SK-N-SH treated with all-trans-retinoic acid at 6 μM for 48 hours (cell line): ENCODE results near the gene FLNC.

Experiments used
- ARNTL ChIP-seq: fragments of 450-650 bp; formaldehyde crosslinking; IDR thresholded peaks from 2 replicates; pipeline ENCODE4 v1.5.0; 2020; ENCODE audit warnings: low read depth, mild to moderate bottlenecking, moderate library complexity, borderline replicate concordance
- BACH2 ChIP-seq: fragments of 250-450 bp; sonication (Bioruptor Pico); IDR thresholded peaks from 2 replicates; pipeline ENCODE4 v1.9.0; 2021; ENCODE audit warnings: mild to moderate bottlenecking, borderline replicate concordance
- CSRNP3 ChIP-seq: fragments of 250-450 bp; sonication (Bioruptor Pico); IDR thresholded peaks from 2 replicates; pipeline ENCODE4 v1.5.1; 2021; ENCODE audit warnings: mild to moderate bottlenecking, moderate library complexity
- ESRRG ChIP-seq: fragments of 250-450 bp; sonication (Bioruptor Pico); IDR thresholded peaks from 2 replicates; pipeline ENCODE4 v1.6.1; 2021; ENCODE audit warnings: mild to moderate bottlenecking
- POU6F1 ChIP-seq: fragments of 250-450 bp; sonication (Bioruptor Pico); IDR thresholded peaks from 2 replicates; pipeline ENCODE4 v1.8.0; 2021; ENCODE audit warnings: low read depth, mild to moderate bottlenecking, moderate library complexity, borderline replicate concordance
- PPARA ChIP-seq: fragments of 250-450 bp; sonication (Bioruptor Pico); IDR thresholded peaks from 2 replicates; pipeline ENCODE4 v1.5.0; 2020; ENCODE audit warnings: mild to moderate bottlenecking, borderline replicate concordance
- RARB ChIP-seq: fragments of 250-450 bp; sonication (Bioruptor Pico); IDR thresholded peaks from 2 replicates; pipeline ENCODE4 v1.8.0; 2021; ENCODE audit warnings: mild to moderate bottlenecking, moderate library complexity
- TOX ChIP-seq: fragments of 250-450 bp; sonication (Bioruptor Pico); IDR thresholded peaks from 2 replicates; pipeline ENCODE4 v1.8.0; 2021; ENCODE audit warnings: mild to moderate bottlenecking, moderate library complexity, borderline replicate concordance
- ZFP3 ChIP-seq: fragments of 250-450 bp; sonication (Bioruptor Pico); IDR thresholded peaks from 2 replicates; pipeline ENCODE4 v1.5.0; 2020; ENCODE audit warnings: mild to moderate bottlenecking, moderate library complexity
- ZFP30 ChIP-seq: fragments of 450-650 bp; formaldehyde crosslinking; IDR thresholded peaks from 2 replicates; pipeline ENCODE4 v1.5.0; 2022; ENCODE audit warnings: mild to moderate bottlenecking, moderate library complexity
- ZNF565 ChIP-seq: fragments of 450-650 bp; formaldehyde crosslinking; conservative IDR thresholded peaks from 2 replicates; pipeline ENCODE4 v1.5.0; 2020; ENCODE audit warnings: low read depth, mild to moderate bottlenecking, moderate library complexity
- ZNF70 ChIP-seq: fragments of 450-650 bp; formaldehyde crosslinking; IDR thresholded peaks from 2 replicates; pipeline ENCODE4 v1.5.0; 2020; ENCODE audit warnings: mild to moderate bottlenecking, moderate library complexity
- TF ChIP-seq, protein P1 (sequence below): fragments of 250-450 bp; sonication (Bioruptor Pico); IDR thresholded peaks from 2 replicates; pipeline ENCODE4 v1.8.0; 2020; ENCODE audit warnings: mild to moderate bottlenecking, moderate library complexity, borderline replicate concordance
- TF ChIP-seq, protein P2 (sequence below): fragments of 250-450 bp; sonication (Bioruptor Pico); IDR thresholded peaks from 2 replicates; pipeline ENCODE4 v1.5.1; 2020; ENCODE audit warnings: low read depth, mild to moderate bottlenecking, moderate library complexity

- TF ChIP-seq ZFP3: no peak
- no peak for TF ChIP-seq BACH2 (CRISPR knock-in tag)
- TF ChIP-seq ZNF70 (CRISPR knock-in tag): no peak
- TF ChIP-seq ARNTL (CRISPR knock-in tag): no peak
- TF ChIP-seq, protein P1, sequence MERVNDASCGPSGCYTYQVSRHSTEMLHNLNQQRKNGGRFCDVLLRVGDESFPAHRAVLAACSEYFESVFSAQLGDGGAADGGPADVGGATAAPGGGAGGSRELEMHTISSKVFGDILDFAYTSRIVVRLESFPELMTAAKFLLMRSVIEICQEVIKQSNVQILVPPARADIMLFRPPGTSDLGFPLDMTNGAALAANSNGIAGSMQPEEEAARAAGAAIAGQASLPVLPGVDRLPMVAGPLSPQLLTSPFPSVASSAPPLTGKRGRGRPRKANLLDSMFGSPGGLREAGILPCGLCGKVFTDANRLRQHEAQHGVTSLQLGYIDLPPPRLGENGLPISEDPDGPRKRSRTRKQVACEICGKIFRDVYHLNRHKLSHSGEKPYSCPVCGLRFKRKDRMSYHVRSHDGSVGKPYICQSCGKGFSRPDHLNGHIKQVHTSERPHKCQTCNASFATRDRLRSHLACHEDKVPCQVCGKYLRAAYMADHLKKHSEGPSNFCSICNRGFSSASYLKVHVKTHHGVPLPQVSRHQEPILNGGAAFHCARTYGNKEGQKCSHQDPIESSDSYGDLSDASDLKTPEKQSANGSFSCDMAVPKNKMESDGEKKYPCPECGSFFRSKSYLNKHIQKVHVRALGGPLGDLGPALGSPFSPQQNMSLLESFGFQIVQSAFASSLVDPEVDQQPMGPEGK (CRISPR knock-in tag): no peak
- no peak for TF ChIP-seq ZNF565 (CRISPR knock-in tag)
- no peak for TF ChIP-seq POU6F1
- no peak for TF ChIP-seq ESRRG (CRISPR knock-in tag)
- no peak for TF ChIP-seq ZFP30
- no peak for TF ChIP-seq RARB (CRISPR knock-in tag)
- no peak for TF ChIP-seq CSRNP3 (CRISPR knock-in tag)
- TF ChIP-seq, protein P2, sequence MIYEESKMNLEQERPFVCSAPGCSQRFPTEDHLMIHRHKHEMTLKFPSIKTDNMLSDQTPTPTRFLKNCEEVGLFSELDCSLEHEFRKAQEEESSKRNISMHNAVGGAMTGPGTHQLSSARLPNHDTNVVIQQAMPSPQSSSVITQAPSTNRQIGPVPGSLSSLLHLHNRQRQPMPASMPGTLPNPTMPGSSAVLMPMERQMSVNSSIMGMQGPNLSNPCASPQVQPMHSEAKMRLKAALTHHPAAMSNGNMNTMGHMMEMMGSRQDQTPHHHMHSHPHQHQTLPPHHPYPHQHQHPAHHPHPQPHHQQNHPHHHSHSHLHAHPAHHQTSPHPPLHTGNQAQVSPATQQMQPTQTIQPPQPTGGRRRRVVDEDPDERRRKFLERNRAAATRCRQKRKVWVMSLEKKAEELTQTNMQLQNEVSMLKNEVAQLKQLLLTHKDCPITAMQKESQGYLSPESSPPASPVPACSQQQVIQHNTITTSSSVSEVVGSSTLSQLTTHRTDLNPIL: no peak
- no peak for TF ChIP-seq TOX (CRISPR knock-in tag)
- no peak for TF ChIP-seq PPARA (CRISPR knock-in tag)
These were observed 42.2 kb downstream of the FLNC start for GRCh38 chr7:128872394-128872824.
